RPMI8226 (cell line): ENCODE measurements around the gene MAP4K2.

ENCODE experiments used
- DNase-seq: peaks from one replicate; pipeline ENCODE4 v3.0.0-alpha.2; 2015

The MAP4K2 gene

GRCh38 chr11:64753380-64754123, 49.5 kb downstream of the MAP4K2 start:
- no peak for DNase-seq

GRCh38 chr11:64753019-64753379, 50.0 kb downstream of the MAP4K2 start:
- no peak for DNase-seq

GRCh38 chr11:64752175-64752970, 50.6 kb downstream of the MAP4K2 start:
- DNase-seq: no peak

GRCh38 chr11:64751580-64751979, 51.4 kb downstream of the MAP4K2 start:
- no peak for DNase-seq

- DNase-seq: no peak
These were observed 51.9 kb downstream of the MAP4K2 start for GRCh38 chr11:64751136-64751535.

GRCh38 chr11:64750361-64751054, 52.5 kb downstream of the MAP4K2 start:
- DNase-seq: no peak

GRCh38 chr11:64747961-64748665, 54.9 kb downstream of the MAP4K2 start:
- DNase-seq: no peak

- no peak for DNase-seq
These were observed 56.5 kb downstream of the MAP4K2 start for GRCh38 chr11:64746486-64746885.

- no peak for DNase-seq
These were observed 57.3 kb downstream of the MAP4K2 start for GRCh38 chr11:64745521-64746328.

- DNase-seq: peak; percentile 62
These were observed 57.9 kb downstream of the MAP4K2 start for GRCh38 chr11:64745189-64745520.

GRCh38 chr11:64744544-64745188, 58.3 kb downstream of the MAP4K2 start:
- no peak for DNase-seq

- peak; percentile 82 for DNase-seq
These were observed 59.1 kb downstream of the MAP4K2 start, which contains the start of gene RASGRP2 for GRCh38 chr11:64743591-64744543. TSS of gene RASGRP2 (minus strand) at chr11:64744142. CDS start at chr11:64742866, 1,276 bp downstream.

GRCh38 chr11:64742889-64743590, 60.0 kb downstream of the MAP4K2 start:
- peak; percentile 77 for DNase-seq

- DNase-seq: peak; percentile 64
These were observed 60.7 kb downstream of the MAP4K2 start for GRCh38 chr11:64742087-64742888.

- DNase-seq: no peak
These were observed 61.5 kb downstream of the MAP4K2 start for GRCh38 chr11:64741375-64742086.

- no peak for DNase-seq
These were observed 63.1 kb downstream of the MAP4K2 start for GRCh38 chr11:64739871-64740270.

GRCh38 chr11:64736654-64737053, 66.4 kb downstream of the MAP4K2 start:
- no peak for DNase-seq

- no peak for DNase-seq
These were observed 67.2 kb downstream of the MAP4K2 start for GRCh38 chr11:64735725-64736259.
